ENCODE results near the gene CHML. TPM values are rescaled to one million over a fixed set of nuclear protein-coding genes. Genes with fewer than 3 reads are reported as not detected.

Gene CHML
- total and polyA plus RNA-seq, 8 donors = 1.1 to 26.4 (median 2.8) TPM

DNA sequence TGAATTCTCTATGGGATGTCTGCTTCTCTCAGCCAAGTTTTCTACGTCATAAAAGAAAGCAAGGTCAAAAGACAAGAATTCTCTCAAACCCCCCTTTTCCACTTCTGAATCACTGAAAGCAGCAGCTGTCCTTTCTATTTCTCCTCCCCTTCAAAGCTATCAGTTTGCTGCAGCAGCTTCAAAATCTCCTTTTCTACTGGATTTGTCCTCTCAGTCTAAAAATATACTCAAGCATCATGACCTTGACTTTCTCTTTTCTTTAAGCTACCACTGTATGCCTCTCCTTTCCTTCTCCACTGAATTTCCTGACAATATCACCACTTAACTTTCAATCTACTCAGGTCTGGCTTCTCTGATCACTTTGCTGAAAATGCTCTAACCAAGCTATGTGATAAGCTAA is 13.8 kb upstream of the CHML start:
- WGBS, 5 donors = 63 to 75% (median 68%) methylated on average over 1 of the region's 1 CpG
- DNase-seq = no peak
- TF ChIP-seq, protein P1, sequence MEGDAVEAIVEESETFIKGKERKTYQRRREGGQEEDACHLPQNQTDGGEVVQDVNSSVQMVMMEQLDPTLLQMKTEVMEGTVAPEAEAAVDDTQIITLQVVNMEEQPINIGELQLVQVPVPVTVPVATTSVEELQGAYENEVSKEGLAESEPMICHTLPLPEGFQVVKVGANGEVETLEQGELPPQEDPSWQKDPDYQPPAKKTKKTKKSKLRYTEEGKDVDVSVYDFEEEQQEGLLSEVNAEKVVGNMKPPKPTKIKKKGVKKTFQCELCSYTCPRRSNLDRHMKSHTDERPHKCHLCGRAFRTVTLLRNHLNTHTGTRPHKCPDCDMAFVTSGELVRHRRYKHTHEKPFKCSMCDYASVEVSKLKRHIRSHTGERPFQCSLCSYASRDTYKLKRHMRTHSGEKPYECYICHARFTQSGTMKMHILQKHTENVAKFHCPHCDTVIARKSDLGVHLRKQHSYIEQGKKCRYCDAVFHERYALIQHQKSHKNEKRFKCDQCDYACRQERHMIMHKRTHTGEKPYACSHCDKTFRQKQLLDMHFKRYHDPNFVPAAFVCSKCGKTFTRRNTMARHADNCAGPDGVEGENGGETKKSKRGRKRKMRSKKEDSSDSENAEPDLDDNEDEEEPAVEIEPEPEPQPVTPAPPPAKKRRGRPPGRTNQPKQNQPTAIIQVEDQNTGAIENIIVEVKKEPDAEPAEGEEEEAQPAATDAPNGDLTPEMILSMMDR (IDR thresholded peaks at IDR 0.05) = no peak
- TF ChIP-seq EP300 (IDR thresholded peaks at IDR 0.05) (no peak), POLR2AphosphoS5 (IDR thresholded peaks at IDR 0.05) (no peak), POLR2A (IDR thresholded peaks at IDR 0.05) (no peak)
- no peaks in the 10 kb centered on the region for H3K27me3 ChIP-seq
- no peak overlapping the region for H3K27ac ChIP-seq
- intact Hi-C loops (cut with DNase I; ENCODE audit: low total_unique reads) = no loop called here
- no peaks in the 10 kb centered on the region for H3K36me3 ChIP-seq
- no peaks in the 10 kb centered on the region for H3K4me1 ChIP-seq
- no peak overlapping the region for H3K4me3 ChIP-seq
- no peaks in the 10 kb centered on the region for H3K9me3 ChIP-seq

DNA sequence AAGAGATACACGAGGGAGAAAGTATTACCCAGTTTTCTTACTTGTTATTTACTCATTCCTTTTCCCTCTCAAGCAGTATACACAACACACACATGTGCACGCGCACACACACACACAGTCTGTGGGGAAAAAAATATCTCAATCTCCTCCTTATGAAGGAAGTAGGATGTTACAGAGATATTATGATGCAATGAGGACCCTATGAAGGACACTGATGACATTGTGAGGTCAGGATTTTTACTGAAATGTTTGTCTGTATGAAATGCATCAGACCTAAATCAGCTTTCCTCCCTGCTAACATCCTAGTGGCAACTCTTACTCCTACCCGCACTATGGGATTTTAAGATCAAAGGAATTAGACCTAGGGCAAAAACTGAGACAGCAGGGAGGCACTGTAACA is 11.8 kb upstream of the CHML start, which contains the start of gene WDR64:
Gene WDR64, plus strand, starts transcription at position 270 of the 400 bp plus-strand sequence. CDS start 204 bp downstream, outside the sequence.
- Histone ChIP-seq H3K27ac (no peak within 1 kb of the TSS), H3K36me3 (no peaks in the 10 kb centered on the region), H3K4me3 (no peak within 1 kb of the TSS), H3K9me3 (no peaks in the 10 kb centered on the region), H3K27me3 (no peaks in the 10 kb centered on the region), H3K4me1 (no peaks in the 10 kb centered on the region)
- DNase-seq = no peak
- intact Hi-C loops (cut with DNase I; ENCODE audit: low total_unique reads) = no loop called here
- TF ChIP-seq POLR2AphosphoS5 (IDR thresholded peaks at IDR 0.05) (no peak), POLR2A (IDR thresholded peaks at IDR 0.05) (no peak), EP300 (IDR thresholded peaks at IDR 0.05) (no peak)
- TF ChIP-seq, protein P1 (IDR thresholded peaks at IDR 0.05) = no peak
- 83 to 86% (median 84%) methylated on average over 4 of the region's 4 CpGs for WGBS, 5 donors

DNA sequence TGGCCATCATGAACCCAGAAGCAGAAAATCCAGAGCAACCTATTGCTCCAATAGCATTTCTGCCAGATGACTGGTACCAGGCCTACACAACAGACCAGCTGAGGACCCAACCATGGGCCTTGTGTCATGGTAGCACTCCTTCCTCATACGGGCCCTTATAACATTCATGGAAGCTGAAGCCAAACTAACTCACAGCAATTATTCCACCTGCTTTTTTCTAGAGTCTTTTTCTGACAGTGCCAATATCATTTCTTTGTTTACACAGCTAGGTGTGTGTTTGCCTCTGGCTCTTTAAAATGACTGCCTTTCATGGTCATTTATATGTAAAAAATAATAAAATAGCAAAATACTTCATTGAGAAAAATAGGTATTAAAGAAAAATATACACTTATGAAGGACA is 8.0 kb upstream of the CHML start:
- H3K4me1 ChIP-seq = no peaks in the 10 kb centered on the region
- no peaks in the 10 kb centered on the region for H3K27me3 ChIP-seq
- no peak for DNase-seq
- 51 to 90% (median 63%) methylated on average over 1 of the region's 1 CpG for WGBS, 5 donors
- no peak overlapping the region for H3K4me3 ChIP-seq
- no peak overlapping the region for H3K27ac ChIP-seq
- intact Hi-C loops (cut with DNase I; ENCODE audit: low total_unique reads) = no loop called here
- TF ChIP-seq EP300 (IDR thresholded peaks at IDR 0.05) (no peak), POLR2A (IDR thresholded peaks at IDR 0.05) (no peak), POLR2AphosphoS5 (IDR thresholded peaks at IDR 0.05) (no peak)
- TF ChIP-seq, protein P1 (IDR thresholded peaks at IDR 0.05) = no peak
- H3K9me3 ChIP-seq = no peaks in the 10 kb centered on the region
- no peaks in the 10 kb centered on the region for H3K36me3 ChIP-seq

DNA sequence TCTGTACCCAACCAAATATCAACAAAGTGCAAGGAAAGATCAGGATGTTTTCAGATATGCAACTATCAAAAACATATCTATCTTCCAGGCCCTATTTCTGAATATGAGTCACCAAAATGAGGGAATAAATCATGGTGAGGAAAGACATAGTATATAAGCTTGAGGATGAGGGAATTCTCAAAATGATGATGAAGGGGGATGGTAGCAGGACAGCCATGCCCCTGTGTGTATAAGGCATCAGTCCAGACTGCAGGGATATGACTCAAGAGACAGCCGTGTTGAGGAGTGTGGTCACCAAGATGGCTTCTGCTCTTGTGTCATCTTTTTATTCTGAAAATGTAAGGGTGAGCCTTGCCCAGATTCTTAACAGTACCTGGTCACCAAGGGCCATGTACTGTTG is 7.5 kb upstream of the CHML start:
- Histone ChIP-seq H3K27ac (no peak overlapping the region), H3K36me3 (no peaks in the 10 kb centered on the region), H3K4me3 (no peak overlapping the region), H3K4me1 (no peaks in the 10 kb centered on the region), H3K27me3 (no peaks in the 10 kb centered on the region), H3K9me3 (no peaks in the 10 kb centered on the region)
- DNase-seq = no peak
- 67 to 95% (median 89%) methylated on average over 1 of the region's 1 CpG for WGBS, 5 donors
- TF ChIP-seq POLR2A (IDR thresholded peaks at IDR 0.05) (no peak), EP300 (IDR thresholded peaks at IDR 0.05) (no peak), POLR2AphosphoS5 (IDR thresholded peaks at IDR 0.05) (no peak)
- TF ChIP-seq, protein P1 (IDR thresholded peaks at IDR 0.05) = no peak
- intact Hi-C loops (cut with DNase I; ENCODE audit: low total_unique reads) = no loop called here
